ENCODE data around the gene RBM22.

- TF ChIP-seq CTCF (IDR thresholded peaks at IDR 0.05; ENCODE audit: poor library complexity) (no peak), EZH2 (IDR thresholded peaks at IDR 0.05; ENCODE audit: borderline replicate concordance) (no peak), EZH2phosphoT487 (IDR thresholded peaks at IDR 0.05; ENCODE audit: low read depth, severe bottlenecking, unreplicated experiment) (no peak)
Observed at GRCh38 chr5:150700246-150700593, 642 bp downstream of the RBM22 start.
